Measurements from ENCODE around the gene CPE. TPM values are rescaled to one million over a fixed set of nuclear protein-coding genes. Genes with fewer than 3 reads are reported as not detected.

Gene CPE
- total and polyA plus RNA-seq, 10 of the 15 experiments (the other 5 are each of a cell fraction or from before 2014, with no cell fraction given): 0.05 to 0.14 TPM; not detected in 8

DNA sequence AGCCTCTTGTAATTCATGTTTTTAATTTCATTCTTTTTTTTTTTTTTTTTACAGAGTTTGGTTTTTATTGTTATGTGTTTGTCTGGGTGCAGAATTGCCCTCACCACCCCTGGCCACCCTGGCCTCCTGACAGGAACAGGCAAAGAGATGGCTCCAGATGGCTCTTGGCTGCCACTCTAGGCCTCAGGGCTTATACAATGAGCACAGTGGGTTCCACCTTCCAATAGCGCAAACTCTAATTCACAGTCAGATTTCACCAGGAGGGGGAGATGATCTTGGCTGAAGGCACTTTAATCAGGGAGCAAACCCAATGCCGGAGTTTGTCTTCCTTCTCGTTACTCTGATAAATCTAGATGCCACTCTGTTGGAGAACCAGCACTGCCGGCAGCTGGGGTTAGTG, 24.8 kb downstream of the CPE start (continued):
- TF ChIP-seq MEF2A (IDR thresholded peaks at IDR 0.05; ENCODE audit: insufficient read depth, low read depth, low read length) (no peak), HDAC2 (IDR thresholded peaks at IDR 0.05) (no peak), NBN (IDR thresholded peaks at IDR 0.05) (no peak)
- TF ChIP-seq, protein P1, sequence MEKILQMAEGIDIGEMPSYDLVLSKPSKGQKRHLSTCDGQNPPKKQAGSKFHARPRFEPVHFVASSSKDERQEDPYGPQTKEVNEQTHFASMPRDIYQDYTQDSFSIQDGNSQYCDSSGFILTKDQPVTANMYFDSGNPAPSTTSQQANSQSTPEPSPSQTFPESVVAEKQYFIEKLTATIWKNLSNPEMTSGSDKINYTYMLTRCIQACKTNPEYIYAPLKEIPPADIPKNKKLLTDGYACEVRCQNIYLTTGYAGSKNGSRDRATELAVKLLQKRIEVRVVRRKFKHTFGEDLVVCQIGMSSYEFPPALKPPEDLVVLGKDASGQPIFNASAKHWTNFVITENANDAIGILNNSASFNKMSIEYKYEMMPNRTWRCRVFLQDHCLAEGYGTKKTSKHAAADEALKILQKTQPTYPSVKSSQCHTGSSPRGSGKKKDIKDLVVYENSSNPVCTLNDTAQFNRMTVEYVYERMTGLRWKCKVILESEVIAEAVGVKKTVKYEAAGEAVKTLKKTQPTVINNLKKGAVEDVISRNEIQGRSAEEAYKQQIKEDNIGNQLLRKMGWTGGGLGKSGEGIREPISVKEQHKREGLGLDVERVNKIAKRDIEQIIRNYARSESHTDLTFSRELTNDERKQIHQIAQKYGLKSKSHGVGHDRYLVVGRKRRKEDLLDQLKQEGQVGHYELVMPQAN (conservative IDR thresholded peaks at IDR 0.05): no peak
- TF ChIP-seq, protein P2, sequence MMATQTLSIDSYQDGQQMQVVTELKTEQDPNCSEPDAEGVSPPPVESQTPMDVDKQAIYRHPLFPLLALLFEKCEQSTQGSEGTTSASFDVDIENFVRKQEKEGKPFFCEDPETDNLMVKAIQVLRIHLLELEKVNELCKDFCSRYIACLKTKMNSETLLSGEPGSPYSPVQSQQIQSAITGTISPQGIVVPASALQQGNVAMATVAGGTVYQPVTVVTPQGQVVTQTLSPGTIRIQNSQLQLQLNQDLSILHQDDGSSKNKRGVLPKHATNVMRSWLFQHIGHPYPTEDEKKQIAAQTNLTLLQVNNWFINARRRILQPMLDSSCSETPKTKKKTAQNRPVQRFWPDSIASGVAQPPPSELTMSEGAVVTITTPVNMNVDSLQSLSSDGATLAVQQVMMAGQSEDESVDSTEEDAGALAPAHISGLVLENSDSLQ (IDR thresholded peaks at IDR 0.05): no peak
- TF ChIP-seq, protein P3, sequence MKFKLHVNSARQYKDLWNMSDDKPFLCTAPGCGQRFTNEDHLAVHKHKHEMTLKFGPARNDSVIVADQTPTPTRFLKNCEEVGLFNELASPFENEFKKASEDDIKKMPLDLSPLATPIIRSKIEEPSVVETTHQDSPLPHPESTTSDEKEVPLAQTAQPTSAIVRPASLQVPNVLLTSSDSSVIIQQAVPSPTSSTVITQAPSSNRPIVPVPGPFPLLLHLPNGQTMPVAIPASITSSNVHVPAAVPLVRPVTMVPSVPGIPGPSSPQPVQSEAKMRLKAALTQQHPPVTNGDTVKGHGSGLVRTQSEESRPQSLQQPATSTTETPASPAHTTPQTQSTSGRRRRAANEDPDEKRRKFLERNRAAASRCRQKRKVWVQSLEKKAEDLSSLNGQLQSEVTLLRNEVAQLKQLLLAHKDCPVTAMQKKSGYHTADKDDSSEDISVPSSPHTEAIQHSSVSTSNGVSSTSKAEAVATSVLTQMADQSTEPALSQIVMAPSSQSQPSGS (IDR thresholded peaks at IDR 0.05; ENCODE audit: low read length): no peak
- TF ChIP-seq, protein P4, sequence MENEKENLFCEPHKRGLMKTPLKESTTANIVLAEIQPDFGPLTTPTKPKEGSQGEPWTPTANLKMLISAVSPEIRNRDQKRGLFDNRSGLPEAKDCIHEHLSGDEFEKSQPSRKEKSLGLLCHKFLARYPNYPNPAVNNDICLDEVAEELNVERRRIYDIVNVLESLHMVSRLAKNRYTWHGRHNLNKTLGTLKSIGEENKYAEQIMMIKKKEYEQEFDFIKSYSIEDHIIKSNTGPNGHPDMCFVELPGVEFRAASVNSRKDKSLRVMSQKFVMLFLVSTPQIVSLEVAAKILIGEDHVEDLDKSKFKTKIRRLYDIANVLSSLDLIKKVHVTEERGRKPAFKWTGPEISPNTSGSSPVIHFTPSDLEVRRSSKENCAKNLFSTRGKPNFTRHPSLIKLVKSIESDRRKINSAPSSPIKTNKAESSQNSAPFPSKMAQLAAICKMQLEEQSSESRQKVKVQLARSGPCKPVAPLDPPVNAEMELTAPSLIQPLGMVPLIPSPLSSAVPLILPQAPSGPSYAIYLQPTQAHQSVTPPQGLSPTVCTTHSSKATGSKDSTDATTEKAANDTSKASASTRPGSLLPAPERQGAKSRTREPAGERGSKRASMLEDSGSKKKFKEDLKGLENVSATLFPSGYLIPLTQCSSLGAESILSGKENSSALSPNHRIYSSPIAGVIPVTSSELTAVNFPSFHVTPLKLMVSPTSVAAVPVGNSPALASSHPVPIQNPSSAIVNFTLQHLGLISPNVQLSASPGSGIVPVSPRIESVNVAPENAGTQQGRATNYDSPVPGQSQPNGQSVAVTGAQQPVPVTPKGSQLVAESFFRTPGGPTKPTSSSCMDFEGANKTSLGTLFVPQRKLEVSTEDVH (IDR thresholded peaks at IDR 0.05; ENCODE audit: low read depth, partially characterized antibody): no peak

All from GM12878 (cell line).